ENCODE measurements around the gene ANKRA2. TPM values are rescaled to one million over a fixed set of nuclear protein-coding genes. Genes with fewer than 3 reads are reported as not detected.

Gene ANKRA2
- total RNA-seq, 1 donor from 2014 or later, result 10.8 TPM

DNA sequence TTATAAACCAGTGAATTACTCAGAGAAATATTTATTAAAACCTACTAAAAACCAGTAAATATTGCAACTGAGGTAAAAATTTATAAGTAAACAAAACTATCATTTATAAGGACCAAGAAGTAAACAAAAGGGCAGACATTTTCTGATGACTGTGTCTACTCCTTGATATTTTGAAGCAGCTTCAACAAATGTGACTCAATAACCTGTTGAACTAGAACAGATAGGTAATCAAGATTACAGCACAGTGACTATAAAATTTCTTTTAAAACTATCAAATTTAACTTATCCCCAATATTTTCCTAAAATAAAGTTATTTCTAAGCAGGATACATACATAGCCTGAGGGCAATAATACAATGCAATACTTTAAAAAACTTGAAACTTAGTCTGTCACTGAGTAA, 12.8 kb downstream of the ANKRA2 start:
- no peak overlapping the region for H3K4me3 ChIP-seq (ENCODE audit: low read depth, low read length)
- no peak for DNase-seq (ENCODE audit: low read depth)
- TF ChIP-seq, protein P1, sequence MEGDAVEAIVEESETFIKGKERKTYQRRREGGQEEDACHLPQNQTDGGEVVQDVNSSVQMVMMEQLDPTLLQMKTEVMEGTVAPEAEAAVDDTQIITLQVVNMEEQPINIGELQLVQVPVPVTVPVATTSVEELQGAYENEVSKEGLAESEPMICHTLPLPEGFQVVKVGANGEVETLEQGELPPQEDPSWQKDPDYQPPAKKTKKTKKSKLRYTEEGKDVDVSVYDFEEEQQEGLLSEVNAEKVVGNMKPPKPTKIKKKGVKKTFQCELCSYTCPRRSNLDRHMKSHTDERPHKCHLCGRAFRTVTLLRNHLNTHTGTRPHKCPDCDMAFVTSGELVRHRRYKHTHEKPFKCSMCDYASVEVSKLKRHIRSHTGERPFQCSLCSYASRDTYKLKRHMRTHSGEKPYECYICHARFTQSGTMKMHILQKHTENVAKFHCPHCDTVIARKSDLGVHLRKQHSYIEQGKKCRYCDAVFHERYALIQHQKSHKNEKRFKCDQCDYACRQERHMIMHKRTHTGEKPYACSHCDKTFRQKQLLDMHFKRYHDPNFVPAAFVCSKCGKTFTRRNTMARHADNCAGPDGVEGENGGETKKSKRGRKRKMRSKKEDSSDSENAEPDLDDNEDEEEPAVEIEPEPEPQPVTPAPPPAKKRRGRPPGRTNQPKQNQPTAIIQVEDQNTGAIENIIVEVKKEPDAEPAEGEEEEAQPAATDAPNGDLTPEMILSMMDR (conservative IDR thresholded peaks at IDR 0.05; ENCODE audit: low read depth, low read length), result no peak

DNA sequence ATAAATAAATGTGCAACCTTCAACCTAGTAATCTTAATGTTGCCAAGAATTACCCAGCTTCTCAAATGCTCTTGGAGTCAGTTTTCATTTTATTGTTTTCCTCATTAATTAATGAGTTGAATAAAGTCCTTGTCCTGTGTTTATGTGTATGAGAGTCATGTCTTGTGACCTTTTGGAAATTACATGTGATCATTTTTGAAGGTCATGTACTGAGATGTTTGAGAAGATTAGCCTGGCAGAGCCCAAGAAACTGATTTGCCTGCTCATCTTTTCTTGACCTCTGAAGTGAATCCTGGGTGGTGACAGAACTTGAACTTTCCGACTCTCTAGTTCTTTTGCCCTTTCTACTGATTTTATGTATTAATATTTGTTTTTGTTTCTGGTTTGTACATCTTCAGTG, 15.4 kb downstream of the ANKRA2 start:
- no peak for DNase-seq (ENCODE audit: low read depth)
- TF ChIP-seq, protein P1 (conservative IDR thresholded peaks at IDR 0.05; ENCODE audit: low read depth, low read length), result no peak
- no peak overlapping the region for H3K4me3 ChIP-seq (ENCODE audit: low read depth, low read length)

DNA sequence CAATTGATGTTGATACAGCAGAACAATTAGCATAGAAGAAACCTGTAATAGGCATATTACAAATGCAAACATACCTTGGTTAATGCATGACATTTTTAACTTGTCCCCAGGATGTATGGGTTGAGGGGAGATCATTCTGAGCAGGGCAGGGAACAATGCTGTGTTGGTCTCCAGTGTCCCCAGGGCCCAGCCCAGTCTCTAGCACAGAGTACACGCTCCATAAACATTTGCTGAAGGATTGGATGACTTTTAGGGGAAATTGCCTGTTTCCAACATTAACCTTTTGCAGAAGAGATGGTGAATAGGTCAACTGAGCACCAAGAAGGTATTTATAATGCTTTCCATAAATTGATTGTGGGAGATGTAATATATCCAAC, 20.0 kb downstream of the ANKRA2 start:
- no peak overlapping the region for H3K4me3 ChIP-seq (ENCODE audit: low read depth, low read length)
- no peak for DNase-seq (ENCODE audit: low read depth)
- TF ChIP-seq, protein P1 (conservative IDR thresholded peaks at IDR 0.05; ENCODE audit: low read depth, low read length), result no peak

GRCh38 chr5:73544429-73545402, 20.7 kb downstream of the ANKRA2 start:
- no peak overlapping the region for H3K4me3 ChIP-seq (ENCODE audit: low read depth, low read length)
- TF ChIP-seq, protein P1 (conservative IDR thresholded peaks at IDR 0.05; ENCODE audit: low read depth, low read length), result no peak
- no peak for DNase-seq (ENCODE audit: low read depth)

DNA sequence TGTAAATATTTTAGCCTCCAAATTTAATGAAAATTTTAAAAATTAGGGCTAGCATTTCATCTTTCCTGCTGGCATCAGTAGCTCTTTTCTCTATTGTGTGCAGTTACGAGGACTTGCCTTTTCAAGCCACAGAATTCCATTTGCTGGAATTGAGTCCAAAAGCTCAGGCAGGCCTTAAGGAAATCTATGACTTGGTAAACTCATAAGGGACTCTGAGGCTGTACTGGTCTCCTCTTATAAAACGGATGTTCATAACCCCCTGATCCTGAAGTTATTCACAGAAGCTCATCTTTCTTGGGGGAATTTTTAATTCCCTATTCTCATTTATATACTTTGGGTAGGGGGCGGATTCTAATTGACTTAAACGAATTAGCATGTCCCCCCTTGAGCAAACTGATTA, 23.4 kb downstream of the ANKRA2 start:
- no peak for DNase-seq (ENCODE audit: low read depth)
- H3K4me3 ChIP-seq (ENCODE audit: low read depth, low read length), result no peak overlapping the region
- TF ChIP-seq, protein P1 (conservative IDR thresholded peaks at IDR 0.05; ENCODE audit: low read depth, low read length), result no peak

DNA sequence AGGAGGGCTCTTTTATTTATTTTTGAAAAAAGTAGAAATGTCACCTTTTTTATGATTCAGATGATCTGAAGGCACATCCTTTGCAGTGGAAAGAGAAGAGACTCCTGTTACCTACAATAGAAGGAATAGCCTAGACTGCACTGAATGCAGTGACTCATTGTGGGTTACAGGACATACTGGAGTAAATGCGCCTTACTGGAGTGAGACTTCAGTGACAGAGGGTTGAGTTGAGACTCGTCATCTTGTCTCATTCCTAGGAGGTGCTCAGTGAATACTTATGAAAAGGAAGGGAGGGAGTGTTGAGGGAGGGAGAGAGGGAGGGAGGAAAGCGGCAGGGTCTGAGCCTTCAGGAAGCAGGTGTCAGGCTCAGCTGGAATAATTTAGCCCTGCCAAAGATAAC, 25.2 kb downstream of the ANKRA2 start:
- TF ChIP-seq, protein P1 (conservative IDR thresholded peaks at IDR 0.05; ENCODE audit: low read depth, low read length), result no peak
- peak; percentile 47 for DNase-seq (ENCODE audit: low read depth)
- H3K4me3 ChIP-seq (ENCODE audit: low read depth, low read length), result no peak overlapping the region

DNA sequence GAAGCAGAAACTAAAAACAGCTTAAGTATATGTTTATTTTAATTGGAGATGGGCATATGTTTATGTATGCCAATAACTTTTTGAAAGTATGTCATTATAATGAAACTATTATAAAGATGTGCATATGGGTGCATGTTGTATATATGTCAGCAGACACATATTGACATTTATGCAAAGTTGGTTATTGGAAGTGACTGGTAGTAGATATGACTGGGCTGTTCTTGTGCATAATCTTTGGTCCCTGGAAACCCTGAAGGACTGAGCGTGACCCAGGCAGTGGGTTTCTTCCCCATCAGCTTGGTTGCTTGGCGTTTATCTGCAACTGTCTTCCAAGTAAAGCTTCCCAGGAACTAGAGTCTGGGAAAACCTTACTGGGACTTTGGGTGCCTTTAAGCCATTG, 25.7 kb downstream of the ANKRA2 start:
- TF ChIP-seq, protein P1 (conservative IDR thresholded peaks at IDR 0.05; ENCODE audit: low read depth, low read length), result no peak
- DNase-seq (ENCODE audit: low read depth), result no peak
- H3K4me3 ChIP-seq (ENCODE audit: low read depth, low read length), result no peak overlapping the region
